DOHH2 (cell line): ENCODE data around the gene SLC6A13.

Experiments
- H3F3A ChIP-seq: fragments of 200-600 bp; sonication (generic), shearing (Covaris generic); 2 replicates; pipeline ENCODE4 v1.6.0; 2016; ENCODE audit warnings: antibody characterized with exemption, mild to moderate bottlenecking; ENCODE audit not compliant: control insufficient read depth, insufficient read depth
- H3K27ac ChIP-seq: fragments of 200-600 bp; sonication (generic); 2 replicates; pipeline ENCODE4 v1.5.1; 2014; ENCODE audit warnings: low read depth, mild to moderate bottlenecking, low read length, moderate library complexity
- H3K27me3 ChIP-seq: fragments of 200-600 bp; sonication (generic); 2 replicates; pipeline ENCODE4 v1.6.1; 2014; ENCODE audit warnings: mild to moderate bottlenecking, low read length, mixed read lengths; ENCODE audit not compliant: control insufficient read depth
- H3K36me3 ChIP-seq: fragments of 200-600 bp; sonication (generic); 2 replicates; pipeline ENCODE4 v1.6.1; 2014; ENCODE audit warnings: mild to moderate bottlenecking, low read length, moderate library complexity, mixed read lengths; ENCODE audit not compliant: control insufficient read depth
- H3K4me1 ChIP-seq: fragments of 200-600 bp; sonication (generic); 2 replicates; pipeline ENCODE4 v1.6.1; 2014; ENCODE audit warnings: mild to moderate bottlenecking, low read length, mixed read lengths; ENCODE audit not compliant: control insufficient read depth
- H3K4me2 ChIP-seq: fragments of 200-600 bp; sonication (generic); 2 replicates; pipeline ENCODE4 v1.6.0; 2014; ENCODE audit warnings: mild to moderate bottlenecking, low read length, moderate library complexity
- H3K4me3 ChIP-seq: fragments of 200-600 bp; sonication (generic); 2 replicates; pipeline ENCODE4 v1.5.1; 2014; ENCODE audit warnings: mild to moderate bottlenecking, low read length, mixed read lengths
- H3K79me2 ChIP-seq: fragments of 200-600 bp; sonication (generic); 2 replicates; pipeline ENCODE4 v1.6.1; 2014; ENCODE audit warnings: mild to moderate bottlenecking, low read length, mixed read lengths; ENCODE audit not compliant: control insufficient read depth
- H3K9me2 ChIP-seq: fragments of 200-600 bp; sonication (generic); replicated peaks from 2 replicates; pipeline ENCODE4 v1.6.1; 2014; ENCODE audit warnings: mild to moderate bottlenecking, low read length, mixed read lengths; ENCODE audit not compliant: control insufficient read depth
- H3K9me3 ChIP-seq: fragments of 200-600 bp; sonication (generic); 2 replicates; pipeline ENCODE4 v1.6.1; 2014; ENCODE audit warnings: antibody characterized with exemption, low read length, mixed read lengths; ENCODE audit not compliant: control insufficient read depth, insufficient read depth
- H4K20me1 ChIP-seq: fragments of 200-600 bp; sonication (generic); 2 replicates; pipeline ENCODE4 v1.6.0; 2014; ENCODE audit warnings: low read depth, mild to moderate bottlenecking, antibody characterized with exemption, low read length, moderate library complexity; ENCODE audit not compliant: control insufficient read depth, insufficient read depth
- CTCF ChIP-seq: fragments of 200-600 bp; sonication (generic); IDR thresholded peaks from one replicate; pipeline ENCODE4 v1.5.1; 2014; ENCODE audit warnings: antibody characterized with exemption, mild to moderate bottlenecking, low read depth, low read length; ENCODE audit not compliant: poor library complexity, severe bottlenecking
- EZH2phosphoT487 ChIP-seq: fragments of 200-600 bp; sonication (generic); IDR thresholded peaks from 2 replicates; pipeline ENCODE4 v1.6.1; 2017; ENCODE audit warnings: borderline replicate concordance, mild to moderate bottlenecking, antibody characterized with exemption, low read length, moderate library complexity, mixed read lengths

The SLC6A13 gene

GRCh38 chr12:177336-177979 is 85.2 kb downstream of the SLC6A13 start:
- H3K9me3 ChIP-seq: no peaks in the 10 kb centered on the region
- H3K27me3 ChIP-seq: no peaks in the 10 kb centered on the region
- no peak for TF ChIP-seq CTCF
- no peak for TF ChIP-seq EZH2phosphoT487
- H3K4me3 ChIP-seq: no peak overlapping the region
- no peaks in the 10 kb centered on the region for H3F3A ChIP-seq
- H3K9me2 ChIP-seq: no peaks in the 10 kb centered on the region
- no peaks in the 10 kb centered on the region for H3K36me3 ChIP-seq
- no peak overlapping the region for H3K4me2 ChIP-seq
- H3K4me1 ChIP-seq: no peaks in the 10 kb centered on the region
- no peak overlapping the region for H3K27ac ChIP-seq
- no peaks in the 10 kb centered on the region for H3K79me2 ChIP-seq
- H4K20me1 ChIP-seq: no peaks in the 10 kb centered on the region

GRCh38 chr12:176321-177181 is 86.1 kb downstream of the SLC6A13 start:
- Histone ChIP-seq H3K9me2 (no peaks in the 10 kb centered on the region), H3K36me3 (no peaks in the 10 kb centered on the region), H3K4me2 (no peak overlapping the region), H3K79me2 (no peaks in the 10 kb centered on the region), H3K27me3 (no peaks in the 10 kb centered on the region), H3K4me1 (no peaks in the 10 kb centered on the region), H3K27ac (no peak overlapping the region), H3F3A (no peaks in the 10 kb centered on the region), H4K20me1 (no peaks in the 10 kb centered on the region), H3K9me3 (no peaks in the 10 kb centered on the region), H3K4me3 (no peak overlapping the region)
- no peak for TF ChIP-seq EZH2phosphoT487
- no peak for TF ChIP-seq CTCF

GRCh38 chr12:175759-176158 is 86.9 kb downstream of the SLC6A13 start:
- Histone ChIP-seq H3F3A (no peaks in the 10 kb centered on the region), H3K27ac (no peak overlapping the region), H4K20me1 (no peaks in the 10 kb centered on the region), H3K36me3 (no peaks in the 10 kb centered on the region), H3K27me3 (no peaks in the 10 kb centered on the region), H3K9me3 (no peaks in the 10 kb centered on the region), H3K4me3 (no peak overlapping the region), H3K79me2 (no peaks in the 10 kb centered on the region), H3K9me2 (no peaks in the 10 kb centered on the region), H3K4me2 (no peak overlapping the region), H3K4me1 (no peaks in the 10 kb centered on the region)
- no peak for TF ChIP-seq CTCF
- TF ChIP-seq EZH2phosphoT487: no peak
